ENCODE measurements around the gene PFKM.

GRCh38 chr12:48163150-48163747 lies 44.1 kb downstream of the PFKM start:
- TF ChIP-seq POLR2A (IDR thresholded peaks at IDR 0.05) (no peak), CTCF (IDR thresholded peaks at IDR 0.05) (no peak)

Data from ovary (tissue), 3 donors.